Activated naive CD8-positive, alpha-beta T cell treated with anti-CD3 and anti-CD28 coated beads, Interleukin-2, amount 10 ng/mL, durations not matched to agents 7 days and 5 days (primary cell): ENCODE measurements around the gene TBC1D17. TPM values are rescaled to one million over a fixed set of nuclear protein-coding genes. Genes with fewer than 3 reads are reported as not detected.

ENCODE experiments used
- ATAC-seq: fragments of 150-1000 bp; cut with Tn5 transposase; one replicate; pipeline ENCODE4 v1.10.0; 2021; ENCODE audit warnings: low read depth, moderate library complexity
- POLR2A ChIA-PET: fragments of 350-600 bp; sonication (Branson Sonifier 250); formaldehyde crosslinking; loops from one replicate; lab custom pipeline; 2021; ENCODE audit warnings: antibody characterized with exemption; lab: Charles Lee
- DNase-seq: peaks from one replicate; pipeline ENCODE4 v3.0.0; 2021
- H3K27ac Mint-ChIP-seq: one replicate; pipeline ENCODE4 v1.8.0; 2022; ENCODE audit warnings: mild to moderate bottlenecking, mixed read lengths
- H3K27me3 Mint-ChIP-seq: one replicate; pipeline ENCODE4 v1.8.0; 2022; ENCODE audit warnings: mild to moderate bottlenecking, moderate library complexity, mixed read lengths
- H3K36me3 Mint-ChIP-seq: one replicate; pipeline ENCODE4 v1.8.0; 2021; ENCODE audit warnings: mild to moderate bottlenecking, mixed read lengths
- H3K4me1 Mint-ChIP-seq: one replicate; pipeline ENCODE4 v1.8.0; 2021; ENCODE audit warnings: mixed read lengths
- H3K4me3 Mint-ChIP-seq: one replicate; pipeline ENCODE4 v1.8.0; 2022; ENCODE audit warnings: mild to moderate bottlenecking, moderate library complexity, mixed read lengths
- H3K9me3 Mint-ChIP-seq: one replicate; pipeline ENCODE4 v1.8.0; 2021; ENCODE audit warnings: mixed read lengths
- total RNA-seq, 2 experiments: library from RNA; stranded (reverse); gene quantifications; one replicate each; pipeline ENCODE4 v1.2.3, GENCODE V29; 2021

Gene TBC1D17
- total RNA-seq, 2 experiments from 2014 or later: 51.3 to 53.4 TPM

GRCh38 chr19:49839713-49840112 lies 37.8 kb upstream of the TBC1D17 start:
- Mint-ChIP-seq H3K27ac (no peak overlapping the region), H3K9me3 (no peaks in the 10 kb centered on the region), H3K4me3 (no peak overlapping the region), H3K4me1 (peaks cover 12% of the 10 kb centered on the region), H3K36me3 (peaks cover 21% of the 10 kb centered on the region), H3K27me3 (no peaks in the 10 kb centered on the region)
- no peak for ATAC-seq
- POLR2A ChIA-PET: no interaction called here
- DNase-seq: no peak

- DNase-seq: no peak
- H3K36me3 Mint-ChIP-seq: peaks cover 19% of the 10 kb centered on the region
- H3K27ac Mint-ChIP-seq: no peak overlapping the region
- H3K4me1 Mint-ChIP-seq: peaks cover 10% of the 10 kb centered on the region
- POLR2A ChIA-PET: no interaction called here
- H3K9me3 Mint-ChIP-seq: no peaks in the 10 kb centered on the region
- no peak overlapping the region for H3K4me3 Mint-ChIP-seq
- no peaks in the 10 kb centered on the region for H3K27me3 Mint-ChIP-seq
- ATAC-seq: no peak
These were observed 37.2 kb upstream of the TBC1D17 start for GRCh38 chr19:49840321-49840720.

GRCh38 chr19:49840736-49841249 lies 36.7 kb upstream of the TBC1D17 start:
- Mint-ChIP-seq H3K4me3 (no peak overlapping the region), H3K9me3 (no peaks in the 10 kb centered on the region), H3K4me1 (peaks cover 10% of the 10 kb centered on the region), H3K36me3 (peaks cover 19% of the 10 kb centered on the region), H3K27ac (no peak overlapping the region), H3K27me3 (no peaks in the 10 kb centered on the region)
- DNase-seq: no peak
- POLR2A ChIA-PET: no interaction called here
- ATAC-seq: no peak

GRCh38 chr19:49843265-49843664 lies 34.2 kb upstream of the TBC1D17 start:
- Mint-ChIP-seq H3K4me1 (peaks cover 8% of the 10 kb centered on the region), H3K9me3 (no peaks in the 10 kb centered on the region), H3K27me3 (peaks cover 2% of the 10 kb centered on the region), H3K4me3 (no peak overlapping the region), H3K27ac (no peak overlapping the region), H3K36me3 (peaks cover 14% of the 10 kb centered on the region)
- DNase-seq (no peak), ATAC-seq (no peak)
- POLR2A ChIA-PET: no interaction called here

GRCh38 chr19:49844138-49845095 lies 33.1 kb upstream of the TBC1D17 start:
- POLR2A ChIA-PET: no interaction called here
- Mint-ChIP-seq H3K27ac (no peak overlapping the region), H3K4me3 (no peak overlapping the region), H3K4me1 (peaks cover 16% of the 10 kb centered on the region), H3K9me3 (peaks cover 1% of the 10 kb centered on the region), H3K27me3 (peaks cover 2% of the 10 kb centered on the region), H3K36me3 (peaks cover 8% of the 10 kb centered on the region)
- no peak for DNase-seq
- no peak for ATAC-seq

GRCh38 chr19:49845414-49845813 lies 32.1 kb upstream of the TBC1D17 start:
- POLR2A ChIA-PET: no interaction called here
- no peak overlapping the region for H3K4me3 Mint-ChIP-seq
- H3K27ac Mint-ChIP-seq: no peak overlapping the region
- DNase-seq: no peak
- H3K9me3 Mint-ChIP-seq: peaks cover 1% of the 10 kb centered on the region
- peaks cover 22% of the 10 kb centered on the region for H3K4me1 Mint-ChIP-seq
- H3K27me3 Mint-ChIP-seq: peaks cover 2% of the 10 kb centered on the region
- H3K36me3 Mint-ChIP-seq: peaks cover 8% of the 10 kb centered on the region
- no peak for ATAC-seq

GRCh38 chr19:49846408-49846807 lies 31.1 kb upstream of the TBC1D17 start:
- Mint-ChIP-seq H3K27me3 (peaks cover 2% of the 10 kb centered on the region), H3K27ac (no peak overlapping the region), H3K4me3 (no peak overlapping the region), H3K4me1 (peaks cover 22% of the 10 kb centered on the region), H3K36me3 (peaks cover 4% of the 10 kb centered on the region), H3K9me3 (peaks cover 1% of the 10 kb centered on the region)
- ATAC-seq: no peak
- POLR2A ChIA-PET: no interaction called here
- no peak for DNase-seq

- H3K27ac Mint-ChIP-seq: peak overlapping the region; percentile 75
- POLR2A ChIA-PET: interaction anchor here (1.0 to 4.3 kb wide), 9 partner anchors 10 to 81 kb away, joined by 3 to 23 read pairs (median 4); partner anchors contain the start of genes AKT1S1, AP2A1, FUZ and MED25
- H3K4me3 Mint-ChIP-seq: peak overlapping the region; percentile 48
- peaks cover 2% of the 10 kb centered on the region for H3K27me3 Mint-ChIP-seq
- ATAC-seq (no peak), DNase-seq (no peak)
- peaks cover 31% of the 10 kb centered on the region for H3K4me1 Mint-ChIP-seq
- peaks cover 4% of the 10 kb centered on the region for H3K36me3 Mint-ChIP-seq
- peaks cover 1% of the 10 kb centered on the region for H3K9me3 Mint-ChIP-seq
These were observed 29.5 kb upstream of the TBC1D17 start for GRCh38 chr19:49847731-49848696.

- H3K27ac Mint-ChIP-seq: peak overlapping the region; percentile 75
- POLR2A ChIA-PET: interaction anchor here (1.1 to 4.3 kb wide), 8 partner anchors 9 to 41 kb away, joined by 3 to 23 read pairs (median 5); partner anchors contain the start of genes AKT1S1, FUZ, MED25 and PNKP
These were observed 28.6 kb upstream of the TBC1D17 start for GRCh38 chr19:49848938-49849337.

GRCh38 chr19:49849433-49850220 lies 27.9 kb upstream of the TBC1D17 start:
- POLR2A ChIA-PET: interaction anchor here (0.8 to 4.3 kb wide), 13 partner anchors 8 to 173 kb away, joined by 3 to 23 read pairs (median 6); partner anchors contain the start of genes AP2A1, FUZ, MED25 and PNKP
- Mint-ChIP-seq H3K4me3 (peak overlapping the region; percentile 87), H3K4me1 (peaks cover 31% of the 10 kb centered on the region)

More at GRCh38 chr19:49848938-49849337, 28.6 kb upstream of the TBC1D17 start:
- Mint-ChIP-seq H3K4me1 (peaks cover 31% of the 10 kb centered on the region), H3K36me3 (peaks cover 4% of the 10 kb centered on the region), H3K9me3 (peaks cover 1% of the 10 kb centered on the region), H3K27me3 (peaks cover 2% of the 10 kb centered on the region), H3K4me3 (peak overlapping the region; percentile 72)
- DNase-seq (no peak), ATAC-seq (no peak)

GRCh38 chr19:49850221-49850486 lies 27.3 kb upstream of the TBC1D17 start:
- H3K9me3 Mint-ChIP-seq: peaks cover 1% of the 10 kb centered on the region
- H3K27ac Mint-ChIP-seq: peak overlapping the region; percentile 94
- H3K36me3 Mint-ChIP-seq: peaks cover 4% of the 10 kb centered on the region
- peaks cover 2% of the 10 kb centered on the region for H3K27me3 Mint-ChIP-seq
- H3K4me1 Mint-ChIP-seq: peaks cover 31% of the 10 kb centered on the region
- ATAC-seq: peak; percentile 2
- peak overlapping the region; percentile 87 for H3K4me3 Mint-ChIP-seq
- DNase-seq: no peak
- POLR2A ChIA-PET: interaction anchor here (0.8 to 4.3 kb wide), 14 partner anchors 13 to 354 kb away, joined by 3 to 23 read pairs (median 4); partner anchors contain the start of genes AKT1S1, AP2A1, FUZ and MED25

More at GRCh38 chr19:49849433-49850220, 27.9 kb upstream of the TBC1D17 start:
- Mint-ChIP-seq H3K27me3 (peaks cover 2% of the 10 kb centered on the region), H3K9me3 (peaks cover 1% of the 10 kb centered on the region), H3K36me3 (peaks cover 4% of the 10 kb centered on the region), H3K27ac (peak overlapping the region; percentile 75)
- DNase-seq: peak; percentile 23
- ATAC-seq: no peak
